ENCODE results near the gene C15orf40. TPM values are rescaled to one million over a fixed set of nuclear protein-coding genes. Genes with fewer than 3 reads are reported as not detected.

The C15orf40 gene
- total and polyA plus RNA-seq, 4 donors, result 15.0 to 27.9 (median 15.9) TPM

- peak within 1 kb of the TSS in 1 of 2 donors; percentile 68 for H3K27ac ChIP-seq (ENCODE audit: low read depth in 1 of 2, low read length in 2 of 2)
- ATAC-seq (ENCODE audit: low FRiP score), result peak; percentile 97
- no peaks in the 10 kb centered on the region for H3K36me3 ChIP-seq (ENCODE audit: control insufficient read depth in 1 of 2, insufficient read depth in 2 of 2, low read length in 1 of 2)
- 2 to 3% methylated on average over 40 to 45 of the region's 45 CpGs for WGBS, 2 donors
- H3K9me3 ChIP-seq (ENCODE audit: control insufficient read depth, low read length), result no peaks in the 10 kb centered on the region
- H3K4me3 ChIP-seq (ENCODE audit: low read length in 2 of 2), result peak within 1 kb of the TSS; percentile 86 to 90
- no peaks in the 10 kb centered on the region for H3K4me1 ChIP-seq (ENCODE audit: control insufficient read depth in 1 of 2, insufficient read depth in 2 of 2, low read length in 2 of 2)
- peak; percentile 95 to 96 for DNase-seq
- no peaks in the 10 kb centered on the region for H3K27me3 ChIP-seq (ENCODE audit: control insufficient read depth in 1 of 2, insufficient read depth in 2 of 2, low read length in 1 of 2)
- intact Hi-C loops (cut with DNase I), result loop anchor here (2.0 to 5.0 kb wide), 2 partner anchors 25 to 444 kb away; partner anchors contain the start of genes C15orf40 (in 1 of the 2) and RPS17 (in 1 of the 2)
Observed at GRCh38 chr15:82985688-82986441, 25.6 kb downstream of the C15orf40 start, which contains the start of gene RAMAC. TSS of gene RAMAC (plus strand) at chr15:82986210. CDS start at chr15:82989019, 2,809 bp downstream.

- Histone ChIP-seq H3K27ac (ENCODE audit: low read depth in 1 of 2, low read length in 2 of 2) (no peak overlapping the region), H3K4me1 (ENCODE audit: control insufficient read depth in 1 of 2, insufficient read depth in 2 of 2, low read length in 2 of 2) (no peaks in the 10 kb centered on the region), H3K36me3 (ENCODE audit: control insufficient read depth in 1 of 2, insufficient read depth in 2 of 2, low read length in 1 of 2) (no peaks in the 10 kb centered on the region), H3K4me3 (ENCODE audit: low read length in 2 of 2) (no peak overlapping the region), H3K9me3 (ENCODE audit: control insufficient read depth, low read length) (no peaks in the 10 kb centered on the region), H3K27me3 (ENCODE audit: control insufficient read depth in 1 of 2, insufficient read depth in 2 of 2, low read length in 1 of 2) (no peaks in the 10 kb centered on the region)
- intact Hi-C loops (cut with DNase I), result no loop called here
- DNase-seq (no peak), ATAC-seq (ENCODE audit: low FRiP score) (no peak)
- 38 to 47% methylated on average over 2 of the region's 2 CpGs for WGBS, 2 donors
Observed at GRCh38 chr15:82980981-82981380, 30.5 kb downstream of the C15orf40 start.

GRCh38 chr15:82979726-82980125, 31.7 kb downstream of the C15orf40 start:
- Histone ChIP-seq H3K36me3 (ENCODE audit: control insufficient read depth in 1 of 2, insufficient read depth in 2 of 2, low read length in 1 of 2) (no peaks in the 10 kb centered on the region), H3K4me1 (ENCODE audit: control insufficient read depth in 1 of 2, insufficient read depth in 2 of 2, low read length in 2 of 2) (no peaks in the 10 kb centered on the region), H3K4me3 (ENCODE audit: low read length in 2 of 2) (no peak overlapping the region), H3K9me3 (ENCODE audit: control insufficient read depth, low read length) (no peaks in the 10 kb centered on the region), H3K27me3 (ENCODE audit: control insufficient read depth in 1 of 2, insufficient read depth in 2 of 2, low read length in 1 of 2) (no peaks in the 10 kb centered on the region), H3K27ac (ENCODE audit: low read depth in 1 of 2, low read length in 2 of 2) (no peak overlapping the region)
- intact Hi-C loops (cut with DNase I), result no loop called here
- DNase-seq, result no peak
- no peak for ATAC-seq (ENCODE audit: low FRiP score)
- WGBS, 2 donors, result 86 to 94% methylated on average over 1 of the region's 1 CpG

- intact Hi-C loops (cut with DNase I), result no loop called here
- H3K27me3 ChIP-seq (ENCODE audit: control insufficient read depth in 1 of 2, insufficient read depth in 2 of 2, low read length in 1 of 2), result no peaks in the 10 kb centered on the region
- no peaks in the 10 kb centered on the region for H3K4me1 ChIP-seq (ENCODE audit: control insufficient read depth in 1 of 2, insufficient read depth in 2 of 2, low read length in 2 of 2)
- no peak overlapping the region for H3K4me3 ChIP-seq (ENCODE audit: low read length in 2 of 2)
- DNase-seq (no peak), ATAC-seq (ENCODE audit: low FRiP score) (no peak)
- 91 to 93% methylated on average over 5 of the region's 5 CpGs for WGBS, 2 donors
- H3K36me3 ChIP-seq (ENCODE audit: control insufficient read depth in 1 of 2, insufficient read depth in 2 of 2, low read length in 1 of 2), result no peaks in the 10 kb centered on the region
- H3K27ac ChIP-seq (ENCODE audit: low read depth in 1 of 2, low read length in 2 of 2), result no peak overlapping the region
- H3K9me3 ChIP-seq (ENCODE audit: control insufficient read depth, low read length), result no peaks in the 10 kb centered on the region
Observed at GRCh38 chr15:82978438-82978837, 33.0 kb downstream of the C15orf40 start.

GRCh38 chr15:82977076-82977475, 34.4 kb downstream of the C15orf40 start:
- Histone ChIP-seq H3K36me3 (ENCODE audit: control insufficient read depth in 1 of 2, insufficient read depth in 2 of 2, low read length in 1 of 2) (no peaks in the 10 kb centered on the region), H3K27ac (ENCODE audit: low read depth in 1 of 2, low read length in 2 of 2) (no peak overlapping the region), H3K27me3 (ENCODE audit: control insufficient read depth in 1 of 2, insufficient read depth in 2 of 2, low read length in 1 of 2) (no peaks in the 10 kb centered on the region), H3K4me3 (ENCODE audit: low read length in 2 of 2) (no peak overlapping the region), H3K4me1 (ENCODE audit: control insufficient read depth in 1 of 2, insufficient read depth in 2 of 2, low read length in 2 of 2) (no peaks in the 10 kb centered on the region), H3K9me3 (ENCODE audit: control insufficient read depth, low read length) (no peaks in the 10 kb centered on the region)
- intact Hi-C loops (cut with DNase I), result no loop called here
- no peak for ATAC-seq (ENCODE audit: low FRiP score)
- DNase-seq, result no peak
- 76 to 82% methylated on average over 1 of the region's 1 CpG for WGBS, 2 donors

- no peak for ATAC-seq (ENCODE audit: low FRiP score)
- H3K27me3 ChIP-seq (ENCODE audit: control insufficient read depth in 1 of 2, insufficient read depth in 2 of 2, low read length in 1 of 2), result no peaks in the 10 kb centered on the region
- H3K27ac ChIP-seq (ENCODE audit: low read depth in 1 of 2, low read length in 2 of 2), result no peak overlapping the region
- DNase-seq, result no peak
- no peaks in the 10 kb centered on the region for H3K4me1 ChIP-seq (ENCODE audit: control insufficient read depth in 1 of 2, insufficient read depth in 2 of 2, low read length in 2 of 2)
- H3K9me3 ChIP-seq (ENCODE audit: control insufficient read depth, low read length), result no peaks in the 10 kb centered on the region
- WGBS, 2 donors, result 63 to 68% methylated on average over 1 of the region's 1 CpG
- H3K4me3 ChIP-seq (ENCODE audit: low read length in 2 of 2), result no peak overlapping the region
- intact Hi-C loops (cut with DNase I), result no loop called here
- no peaks in the 10 kb centered on the region for H3K36me3 ChIP-seq (ENCODE audit: control insufficient read depth in 1 of 2, insufficient read depth in 2 of 2, low read length in 1 of 2)
Observed at GRCh38 chr15:82972990-82973389, 38.4 kb downstream of the C15orf40 start.

GRCh38 chr15:82971218-82971984, 40.0 kb downstream of the C15orf40 start:
- peaks cover 0 to 2% of the 10 kb centered on the region in 2 donors for H3K36me3 ChIP-seq (ENCODE audit: control insufficient read depth in 1 of 2, insufficient read depth in 2 of 2, low read length in 1 of 2)
- H3K9me3 ChIP-seq (ENCODE audit: control insufficient read depth, low read length), result no peaks in the 10 kb centered on the region
- no peak for DNase-seq
- no peak overlapping the region for H3K27ac ChIP-seq (ENCODE audit: low read depth in 1 of 2, low read length in 2 of 2)
- no peaks in the 10 kb centered on the region for H3K4me1 ChIP-seq (ENCODE audit: control insufficient read depth in 1 of 2, insufficient read depth in 2 of 2, low read length in 2 of 2)
- WGBS, 2 donors, result 81 to 82% methylated on average over 2 of the region's 2 CpGs
- no peaks in the 10 kb centered on the region for H3K27me3 ChIP-seq (ENCODE audit: control insufficient read depth in 1 of 2, insufficient read depth in 2 of 2, low read length in 1 of 2)
- intact Hi-C loops (cut with DNase I), result no loop called here
- no peak overlapping the region for H3K4me3 ChIP-seq (ENCODE audit: low read length in 2 of 2)
- ATAC-seq (ENCODE audit: low FRiP score), result no peak

GRCh38 chr15:82970696-82971095, 40.7 kb downstream of the C15orf40 start:
- no peaks in the 10 kb centered on the region for H3K9me3 ChIP-seq (ENCODE audit: control insufficient read depth, low read length)
- intact Hi-C loops (cut with DNase I), result no loop called here
- DNase-seq (no peak), ATAC-seq (ENCODE audit: low FRiP score) (no peak)
- no peaks in the 10 kb centered on the region for H3K4me1 ChIP-seq (ENCODE audit: control insufficient read depth in 1 of 2, insufficient read depth in 2 of 2, low read length in 2 of 2)
- H3K4me3 ChIP-seq (ENCODE audit: low read length in 2 of 2), result no peak overlapping the region
- peaks cover 0 to 2% of the 10 kb centered on the region in 2 donors for H3K36me3 ChIP-seq (ENCODE audit: control insufficient read depth in 1 of 2, insufficient read depth in 2 of 2, low read length in 1 of 2)
- H3K27ac ChIP-seq (ENCODE audit: low read depth in 1 of 2, low read length in 2 of 2), result no peak overlapping the region
- WGBS, 2 donors, result 4 to 9% methylated on average over 1 of the region's 1 CpG
- no peaks in the 10 kb centered on the region for H3K27me3 ChIP-seq (ENCODE audit: control insufficient read depth in 1 of 2, insufficient read depth in 2 of 2, low read length in 1 of 2)
